ENCODE data around the gene PRMT2.
"Not testable (repeated sequence)": the region's sequence is repeated elsewhere in the genome, so short reads cannot be mapped to it uniquely, and the experiment has no call there.

DNA sequence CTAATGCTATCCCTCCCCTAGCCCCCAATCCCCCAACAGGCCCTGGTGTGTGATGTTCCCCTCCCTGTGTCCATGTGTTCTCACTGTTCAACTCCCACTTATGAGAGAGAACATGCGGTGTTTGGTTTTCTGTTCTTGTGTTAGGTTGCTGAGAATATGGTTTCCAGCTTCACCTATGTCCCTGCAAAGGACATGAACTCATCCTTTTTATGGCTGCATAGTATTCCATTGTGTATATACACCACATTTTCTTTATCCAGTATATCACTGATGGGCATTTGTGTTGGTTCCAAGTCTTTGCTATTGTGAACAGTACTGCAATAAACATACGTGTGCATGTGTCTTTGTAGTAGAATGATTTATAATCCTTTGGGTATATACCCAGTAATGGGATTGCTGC, 41.1 kb downstream of the PRMT2 start:
- TF ChIP-seq, protein P1, sequence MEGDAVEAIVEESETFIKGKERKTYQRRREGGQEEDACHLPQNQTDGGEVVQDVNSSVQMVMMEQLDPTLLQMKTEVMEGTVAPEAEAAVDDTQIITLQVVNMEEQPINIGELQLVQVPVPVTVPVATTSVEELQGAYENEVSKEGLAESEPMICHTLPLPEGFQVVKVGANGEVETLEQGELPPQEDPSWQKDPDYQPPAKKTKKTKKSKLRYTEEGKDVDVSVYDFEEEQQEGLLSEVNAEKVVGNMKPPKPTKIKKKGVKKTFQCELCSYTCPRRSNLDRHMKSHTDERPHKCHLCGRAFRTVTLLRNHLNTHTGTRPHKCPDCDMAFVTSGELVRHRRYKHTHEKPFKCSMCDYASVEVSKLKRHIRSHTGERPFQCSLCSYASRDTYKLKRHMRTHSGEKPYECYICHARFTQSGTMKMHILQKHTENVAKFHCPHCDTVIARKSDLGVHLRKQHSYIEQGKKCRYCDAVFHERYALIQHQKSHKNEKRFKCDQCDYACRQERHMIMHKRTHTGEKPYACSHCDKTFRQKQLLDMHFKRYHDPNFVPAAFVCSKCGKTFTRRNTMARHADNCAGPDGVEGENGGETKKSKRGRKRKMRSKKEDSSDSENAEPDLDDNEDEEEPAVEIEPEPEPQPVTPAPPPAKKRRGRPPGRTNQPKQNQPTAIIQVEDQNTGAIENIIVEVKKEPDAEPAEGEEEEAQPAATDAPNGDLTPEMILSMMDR (IDR thresholded peaks at IDR 0.05): not testable (repeated sequence)
- not testable (repeated sequence) for TF ChIP-seq POLR2A (IDR thresholded peaks at IDR 0.05)

Measured in heart left ventricle (tissue), 13 donors.